ENCODE results near the gene ATAD5. TPM values are rescaled to one million over a fixed set of nuclear protein-coding genes. Genes with fewer than 3 reads are reported as not detected.
"Not testable (repeated sequence)": the region's sequence is repeated elsewhere in the genome, so short reads cannot be mapped to it uniquely, and the experiment has no call there.

The ATAD5 gene
- total RNA-seq, 1 donor from 2014 or later = under 0.01 TPM

- intact Hi-C loops (cut with DNase I) = loop anchor here (1.0 to 2.0 kb wide), 2 partner anchors 65 to 311 kb away; partner anchors contain the start of gene RNF135
- H3K4me3 ChIP-seq = peak overlapping the region; percentile 59 to 78
Observed at GRCh38 chr17:30905742-30906100, 74.0 kb downstream of the ATAD5 start.

GRCh38 chr17:30906101-30906911 is 74.5 kb downstream of the ATAD5 start, which contains the start of gene TEFM:
TEFM (minus strand) TSS chr17:30906238; CDS start chr17:30906198, 40 bp downstream.
- TF ChIP-seq CTCF (IDR thresholded peaks at IDR 0.05) = no peak
- Histone ChIP-seq H3K27ac (peak within 1 kb of the TSS; percentile 75 to 90), H3K36me3 (peaks cover 0 to 15% of the 10 kb centered on the region in 2 donors), H3K4me1 (peaks cover 0 to 13% of the 10 kb centered on the region in 2 donors), H3K9me3 (no peaks in the 10 kb centered on the region), H3K4me3 (peak within 1 kb of the TSS; percentile 59 to 78), H3K27me3 (no peaks in the 10 kb centered on the region)
- peak; percentile 62 to 93 for DNase-seq (ENCODE audit: low spot score in 2 of 2)
- intact Hi-C loops (cut with DNase I) = loop anchor here (1.0 to 2.0 kb wide), 2 partner anchors 64 to 310 kb away; partner anchors contain the start of gene RNF135

More at GRCh38 chr17:30905742-30906100, 74.0 kb downstream of the ATAD5 start:
- peaks cover 0 to 15% of the 10 kb centered on the region in 2 donors for H3K36me3 ChIP-seq
- DNase-seq (ENCODE audit: low spot score in 2 of 2) = no peak
- peak overlapping the region; percentile 75 to 90 for H3K27ac ChIP-seq
- no peaks in the 10 kb centered on the region for H3K9me3 ChIP-seq
- no peak for TF ChIP-seq CTCF (IDR thresholded peaks at IDR 0.05)
- no peaks in the 10 kb centered on the region for H3K27me3 ChIP-seq
- H3K4me1 ChIP-seq = peaks cover 0 to 13% of the 10 kb centered on the region in 2 donors

- H3K9me3 ChIP-seq = no peaks in the 10 kb centered on the region
- TF ChIP-seq CTCF (IDR thresholded peaks at IDR 0.05) = no peak
- H3K27me3 ChIP-seq = no peaks in the 10 kb centered on the region
- intact Hi-C loops (cut with DNase I) = no loop called here
- H3K4me3 ChIP-seq = no peak overlapping the region
- DNase-seq (ENCODE audit: low spot score in 2 of 2) = no peak
- H3K36me3 ChIP-seq = peaks cover 0 to 3% of the 10 kb centered on the region in 2 donors
- H3K27ac ChIP-seq = no peak overlapping the region
- H3K4me1 ChIP-seq = peaks cover 0 to 13% of the 10 kb centered on the region in 2 donors
Observed at GRCh38 chr17:30908717-30909420, 77.1 kb downstream of the ATAD5 start.

- H3K27ac ChIP-seq; H3K4me3 ChIP-seq; H3K4me1 ChIP-seq; intact Hi-C loops (cut with DNase I); H3K9me3 ChIP-seq; H3K36me3 ChIP-seq; DNase-seq (ENCODE audit: low spot score in 2 of 2); H3K27me3 ChIP-seq: not testable (repeated sequence)
Observed at GRCh38 chr17:30910151-30910550, 78.4 kb downstream of the ATAD5 start.

- intact Hi-C loops (cut with DNase I) = no loop called here
Observed at GRCh38 chr17:30913955-30914354, 82.2 kb downstream of the ATAD5 start.

More at GRCh38 chr17:30913955-30914354, 82.2 kb downstream of the ATAD5 start:
- H3K4me1 ChIP-seq = no peaks in the 10 kb centered on the region
- H3K36me3 ChIP-seq = no peaks in the 10 kb centered on the region
- DNase-seq (ENCODE audit: low spot score in 2 of 2) = no peak
- H3K4me3 ChIP-seq = no peak overlapping the region
- H3K9me3 ChIP-seq = no peaks in the 10 kb centered on the region
- H3K27ac ChIP-seq = no peak overlapping the region
- no peak for TF ChIP-seq CTCF (IDR thresholded peaks at IDR 0.05)
- no peaks in the 10 kb centered on the region for H3K27me3 ChIP-seq

Data from ascending aorta (tissue), 2 donors.